ENCODE measurements around the gene EVL. TPM values are rescaled to one million over a fixed set of nuclear protein-coding genes. Genes with fewer than 3 reads are reported as not detected.

EVL gene
- polyA plus RNA-seq, 1 experiment = 18.6 TPM

DNA sequence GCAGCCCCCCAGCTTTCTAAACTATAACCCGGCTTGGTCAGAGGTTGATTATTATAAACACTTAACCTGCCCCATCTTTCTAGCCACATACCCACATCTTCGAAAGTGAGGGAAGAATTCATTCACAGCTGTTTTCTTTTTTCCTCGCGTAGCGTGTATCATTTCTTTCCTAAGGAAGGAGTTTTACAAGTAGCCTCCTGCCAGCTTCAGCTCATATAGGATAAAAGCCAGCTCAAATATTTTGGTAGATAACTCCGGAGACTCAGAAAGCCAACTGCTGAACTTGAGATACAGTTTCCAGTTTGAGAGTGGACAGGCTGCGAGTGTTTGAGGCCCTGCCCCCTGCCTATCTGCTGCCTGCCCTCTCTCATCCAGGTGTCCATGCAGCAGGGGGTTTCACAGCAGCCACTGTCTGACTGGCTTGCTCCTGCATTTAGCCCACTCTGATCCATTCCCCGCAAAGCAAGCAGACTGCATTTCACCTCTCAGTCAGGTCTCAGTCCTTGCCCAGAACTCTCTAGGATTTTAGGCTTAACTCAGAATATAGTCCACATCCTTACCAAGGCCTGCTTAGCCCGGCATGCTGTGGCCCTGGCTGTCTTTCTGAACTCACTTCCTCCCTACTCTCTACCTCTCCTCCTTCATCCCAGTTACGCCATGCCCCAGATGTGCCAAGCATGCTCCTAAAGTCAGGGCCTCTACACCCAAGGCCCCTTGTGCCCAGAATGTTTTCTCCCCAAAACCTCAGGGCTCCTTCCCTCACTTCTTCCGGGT is 46.9 kb downstream of the EVL start:
- no peak for DNase-seq (ENCODE audit: low read depth)
- CTCF ChIA-PET = interaction anchor here (0.9 to 1.2 kb wide), 2 partner anchors 81 to 130 kb away, joined by 4 read pairs; no protein-coding TSS in a partner anchor
- POLR2A ChIA-PET = no interaction called here
- Histone ChIP-seq H3K4me3 (ENCODE audit: low read depth, low read length) (no peak overlapping the region), H3K36me3 (ENCODE audit: control insufficient read depth, insufficient read depth, low read length) (no peaks in the 10 kb centered on the region; the same call in 1 of the 2 replicates), H3K27me3 (ENCODE audit: control insufficient read depth, insufficient read depth, low read length) (no peaks in the 10 kb centered on the region)
- TF ChIP-seq, protein P1, sequence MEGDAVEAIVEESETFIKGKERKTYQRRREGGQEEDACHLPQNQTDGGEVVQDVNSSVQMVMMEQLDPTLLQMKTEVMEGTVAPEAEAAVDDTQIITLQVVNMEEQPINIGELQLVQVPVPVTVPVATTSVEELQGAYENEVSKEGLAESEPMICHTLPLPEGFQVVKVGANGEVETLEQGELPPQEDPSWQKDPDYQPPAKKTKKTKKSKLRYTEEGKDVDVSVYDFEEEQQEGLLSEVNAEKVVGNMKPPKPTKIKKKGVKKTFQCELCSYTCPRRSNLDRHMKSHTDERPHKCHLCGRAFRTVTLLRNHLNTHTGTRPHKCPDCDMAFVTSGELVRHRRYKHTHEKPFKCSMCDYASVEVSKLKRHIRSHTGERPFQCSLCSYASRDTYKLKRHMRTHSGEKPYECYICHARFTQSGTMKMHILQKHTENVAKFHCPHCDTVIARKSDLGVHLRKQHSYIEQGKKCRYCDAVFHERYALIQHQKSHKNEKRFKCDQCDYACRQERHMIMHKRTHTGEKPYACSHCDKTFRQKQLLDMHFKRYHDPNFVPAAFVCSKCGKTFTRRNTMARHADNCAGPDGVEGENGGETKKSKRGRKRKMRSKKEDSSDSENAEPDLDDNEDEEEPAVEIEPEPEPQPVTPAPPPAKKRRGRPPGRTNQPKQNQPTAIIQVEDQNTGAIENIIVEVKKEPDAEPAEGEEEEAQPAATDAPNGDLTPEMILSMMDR (IDR thresholded peaks at IDR 0.05; ENCODE audit: insufficient read depth, low read depth, low read length) = no peak

GRCh38 chr14:100114109-100114765 is 49.0 kb downstream of the EVL start:
- Histone ChIP-seq H3K4me3 (ENCODE audit: low read depth, low read length) (no peak overlapping the region), H3K36me3 (ENCODE audit: control insufficient read depth, insufficient read depth, low read length) (no peaks in the 10 kb centered on the region; the same call in 1 of the 2 replicates), H3K27me3 (ENCODE audit: control insufficient read depth, insufficient read depth, low read length) (no peaks in the 10 kb centered on the region)
- ChIA-PET CTCF (no interaction called here), POLR2A (no interaction called here)
- DNase-seq (ENCODE audit: low read depth) = no peak
- TF ChIP-seq, protein P1 (IDR thresholded peaks at IDR 0.05; ENCODE audit: insufficient read depth, low read depth, low read length) = no peak

DNA sequence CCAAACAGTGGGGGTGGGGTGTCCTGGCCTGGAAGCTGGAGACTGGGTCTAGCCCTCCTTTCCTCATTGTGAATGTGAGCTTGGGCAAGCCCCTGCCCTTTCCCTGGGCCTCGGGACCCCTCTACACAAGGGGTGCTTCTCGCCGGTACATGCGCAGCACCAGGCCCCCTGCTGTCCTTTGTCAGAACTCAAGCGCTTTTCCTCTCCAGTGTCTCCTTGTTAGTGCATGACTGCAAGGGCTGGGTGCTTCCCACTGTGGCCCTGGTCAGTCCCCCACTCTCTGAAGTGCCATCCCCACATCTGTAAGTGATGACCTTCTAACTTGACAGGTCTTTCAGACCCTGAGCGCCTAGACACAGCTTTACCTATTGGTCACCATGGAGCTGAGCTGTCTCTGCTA is 50.0 kb downstream of the EVL start:
- no peak for DNase-seq (ENCODE audit: low read depth)
- TF ChIP-seq, protein P1 (IDR thresholded peaks at IDR 0.05; ENCODE audit: insufficient read depth, low read depth, low read length) = no peak
- POLR2A ChIA-PET = no interaction called here
- Histone ChIP-seq H3K4me3 (ENCODE audit: low read depth, low read length) (no peak overlapping the region), H3K27me3 (ENCODE audit: control insufficient read depth, insufficient read depth, low read length) (no peaks in the 10 kb centered on the region), H3K36me3 (ENCODE audit: control insufficient read depth, insufficient read depth, low read length) (no peaks in the 10 kb centered on the region; the same call in 1 of the 2 replicates)
- CTCF ChIA-PET = no interaction called here

- ChIA-PET CTCF (interaction anchor here (0.7 to 3.6 kb wide), 2 partner anchors 7 to 169 kb away, joined by 3 to 29 read pairs; no protein-coding TSS in a partner anchor), POLR2A (no interaction called here)
- TF ChIP-seq, protein P1 (IDR thresholded peaks at IDR 0.05; ENCODE audit: insufficient read depth, low read depth, low read length) = no peak
- Histone ChIP-seq H3K27me3 (ENCODE audit: control insufficient read depth, insufficient read depth, low read length) (no peaks in the 10 kb centered on the region), H3K4me3 (ENCODE audit: low read depth, low read length) (no peak overlapping the region), H3K36me3 (ENCODE audit: control insufficient read depth, insufficient read depth, low read length) (no peaks in the 10 kb centered on the region; the same call in 1 of the 2 replicates)
- no peak for DNase-seq (ENCODE audit: low read depth)
Measured at GRCh38 chr14:100115726-100116125, 50.5 kb downstream of the EVL start.

- H3K36me3 ChIP-seq (ENCODE audit: control insufficient read depth, insufficient read depth, low read length) = peaks cover 2% of the 10 kb centered on the region
- TF ChIP-seq, protein P1 (IDR thresholded peaks at IDR 0.05; ENCODE audit: insufficient read depth, low read depth, low read length) = no peak
- DNase-seq (ENCODE audit: low read depth) = no peak
- POLR2A ChIA-PET = no interaction called here
- CTCF ChIA-PET = interaction anchor here (0.7 to 3.6 kb wide), 2 partner anchors 7 to 170 kb away, joined by 3 to 29 read pairs; no protein-coding TSS in a partner anchor
- no peaks in the 10 kb centered on the region for H3K27me3 ChIP-seq (ENCODE audit: control insufficient read depth, insufficient read depth, low read length)
- no peak overlapping the region for H3K4me3 ChIP-seq (ENCODE audit: low read depth, low read length)
Measured at GRCh38 chr14:100116134-100116533, 50.9 kb downstream of the EVL start.

Measured in BJ (cell line).